ENCODE measurements around the gene ZNF831.

The ZNF831 gene

DNA sequence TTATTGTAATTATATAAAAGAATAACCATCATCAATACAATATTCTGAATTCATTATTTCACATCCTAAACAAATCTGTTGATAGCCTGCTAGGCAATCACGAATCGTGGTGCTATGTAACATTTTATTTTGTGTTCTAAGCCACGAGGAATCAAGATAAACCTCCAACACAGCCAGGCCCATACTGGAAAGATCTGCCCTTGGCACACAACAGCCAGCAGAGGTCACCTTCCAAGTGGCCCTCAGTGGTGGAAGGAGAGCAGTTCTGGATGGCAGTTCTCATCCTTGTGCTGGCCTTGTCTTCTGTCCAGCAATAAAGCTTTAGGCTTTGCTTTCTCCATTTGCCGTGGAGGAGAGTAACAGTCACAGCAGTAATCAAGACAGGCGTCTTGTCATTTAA lies 13.2 kb downstream of the ZNF831 start:
- Histone ChIP-seq H3K9ac (no peak overlapping the region), H3K4me3 (no peak overlapping the region), H3K36me3 (no peaks in the 10 kb centered on the region), H3K4me1 (peaks cover 0 to 19% (median 13%) of the 10 kb centered on the region in 10 experiments; a peak in 15 of 20 replicates), H3K9me3 (replicated peaks in 1 of 11) (peaks cover 0 to 18% (median 0%) of the 10 kb centered on the region in 11 experiments; a peak in 4 of 22 replicates), H4K20me1 (no peaks in the 10 kb centered on the region), H3K27me3 (no peaks in the 10 kb centered on the region), H3K27ac (no peak overlapping the region), H3K4me2 (no peak overlapping the region)
- TF ChIP-seq Cebpa-rat (IDR thresholded peaks at IDR 0.05), result no peak

DNA sequence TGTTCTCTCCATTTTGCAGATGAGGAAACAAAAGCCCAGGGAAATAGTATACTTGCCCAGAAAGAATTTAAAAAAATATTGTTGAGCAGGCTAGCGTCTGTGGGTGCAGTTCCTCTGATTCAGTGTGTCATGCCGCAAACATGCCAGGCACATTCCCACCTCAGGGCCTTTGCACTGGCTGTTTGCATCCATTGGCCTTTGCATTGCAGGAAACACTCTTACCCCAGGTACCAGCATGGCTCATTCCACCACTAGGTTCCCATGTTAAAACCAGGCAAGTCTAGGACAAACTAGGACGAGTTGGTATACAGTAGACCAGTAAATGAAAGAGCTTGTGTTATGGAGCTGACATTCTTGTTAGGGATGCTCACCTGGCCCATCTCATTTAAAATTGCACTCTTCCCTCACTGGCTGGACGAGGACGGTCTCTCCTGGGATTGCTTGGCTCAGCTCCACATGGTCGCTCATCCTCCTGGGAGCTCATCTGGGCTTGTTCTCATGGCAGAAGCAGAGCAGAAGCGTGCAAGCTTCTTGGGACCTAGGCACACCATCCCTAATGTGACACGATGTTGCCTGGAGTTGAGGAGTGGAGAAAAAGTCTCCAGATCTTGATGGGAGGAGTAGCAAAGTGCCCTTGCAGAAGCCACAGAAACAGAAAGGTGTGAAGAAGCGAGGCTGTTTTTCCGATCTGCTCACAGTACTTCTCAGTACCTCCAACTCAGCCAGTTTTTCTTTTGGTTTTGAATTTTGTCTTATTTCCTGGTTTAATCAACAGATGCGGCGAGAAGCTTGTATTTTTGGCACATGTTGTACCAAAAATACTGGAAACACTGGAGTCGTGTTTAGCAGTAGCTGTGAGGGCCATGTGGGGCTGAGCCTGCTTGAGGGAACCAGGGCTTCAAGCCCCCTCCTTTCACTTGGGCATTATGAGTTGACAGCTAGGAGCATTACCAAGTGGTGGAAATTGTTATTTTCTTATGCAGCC lies 13.9 kb downstream of the ZNF831 start:
- Histone ChIP-seq H3K36me3 (no peaks in the 10 kb centered on the region), H3K4me2 (peak overlapping the region in 7 of 11 experiments; percentile 15 to 64 (median 43); a peak in 13 of 22 replicates), H3K9ac (0 out of 22 replicates have a peak overlapping the region, but pooled peaks of 1 of the 11 experiments have one; percentile 25), H3K4me1 (peaks cover 7 to 26% (median 20%) of the 10 kb centered on the region in 10 experiments), H3K9me3 (replicated peaks in 1 of 11) (peaks cover 0 to 18% (median 0%) of the 10 kb centered on the region in 11 experiments; a peak in 4 of 22 replicates), H3K4me3 (no peak overlapping the region), H3K27ac (no peak overlapping the region), H4K20me1 (no peaks in the 10 kb centered on the region), H3K27me3 (no peaks in the 10 kb centered on the region)
- no peak for TF ChIP-seq Cebpa-rat (IDR thresholded peaks at IDR 0.05)

- Histone ChIP-seq H3K4me1 (peaks cover 13 to 34% (median 28%) of the 10 kb centered on the region in 10 experiments), H3K4me3 (no peak overlapping the region), H3K9ac (no peak overlapping the region), H3K27me3 (no peaks in the 10 kb centered on the region), H3K27ac (no peak overlapping the region), H4K20me1 (no peaks in the 10 kb centered on the region), H3K4me2 (peak overlapping the region in 1 of 11 experiments; percentile 34; a peak in 1 of 22 replicates), H3K36me3 (no peaks in the 10 kb centered on the region), H3K9me3 (replicated peaks in 1 of 11) (peaks cover 0 to 18% (median 0%) of the 10 kb centered on the region in 11 experiments; a peak in 4 of 22 replicates)
- TF ChIP-seq Cebpa-rat (IDR thresholded peaks at IDR 0.05), result no peak
These were observed 15.5 kb downstream of the ZNF831 start for GRCh38 chr20:59178983-59179595.

DNA sequence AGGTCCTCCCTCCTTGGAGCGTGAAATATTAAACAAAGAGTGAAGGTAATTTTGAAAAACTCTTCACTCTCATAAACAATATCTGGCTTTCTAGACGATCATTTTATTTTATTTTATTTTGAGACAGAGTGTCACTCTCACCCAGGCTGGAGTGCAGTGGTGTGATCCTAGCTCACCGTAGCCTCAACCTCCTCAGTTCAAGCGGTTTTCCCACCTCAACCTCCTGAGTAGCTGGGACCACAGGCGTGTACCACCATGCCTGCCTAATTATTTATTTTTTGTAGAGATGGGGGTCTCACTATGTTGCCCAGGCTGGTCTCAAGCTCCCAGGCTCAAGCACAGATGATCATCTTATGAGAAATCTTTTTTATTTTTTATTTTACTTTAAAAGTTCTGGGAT lies 16.4 kb downstream of the ZNF831 start:
- Histone ChIP-seq H3K4me1 (peaks cover 17 to 43% (median 35%) of the 10 kb centered on the region in 10 experiments), H3K9me3 (replicated peaks in 1 of 11) (peaks cover 0 to 18% (median 0%) of the 10 kb centered on the region in 11 experiments; a peak in 4 of 22 replicates), H3K4me3 (no peak overlapping the region), H3K36me3 (no peaks in the 10 kb centered on the region), H4K20me1 (no peaks in the 10 kb centered on the region), H3K27me3 (no peaks in the 10 kb centered on the region; a peak in 1 of 22 replicates), H3K4me2 (no peak overlapping the region), H3K9ac (no peak overlapping the region), H3K27ac (no peak overlapping the region)
- no peak for TF ChIP-seq Cebpa-rat (IDR thresholded peaks at IDR 0.05)

- peaks cover 0 to 7% (median 0%) of the 10 kb centered on the region in 11 experiments; a peak in 3 of 22 replicates for H3K27me3 ChIP-seq
- peak overlapping the region; percentile 34 to 78 (median 62) for H3K4me2 ChIP-seq
These were observed 18.3 kb downstream of the ZNF831 start for GRCh38 chr20:59181936-59182335.

DNA sequence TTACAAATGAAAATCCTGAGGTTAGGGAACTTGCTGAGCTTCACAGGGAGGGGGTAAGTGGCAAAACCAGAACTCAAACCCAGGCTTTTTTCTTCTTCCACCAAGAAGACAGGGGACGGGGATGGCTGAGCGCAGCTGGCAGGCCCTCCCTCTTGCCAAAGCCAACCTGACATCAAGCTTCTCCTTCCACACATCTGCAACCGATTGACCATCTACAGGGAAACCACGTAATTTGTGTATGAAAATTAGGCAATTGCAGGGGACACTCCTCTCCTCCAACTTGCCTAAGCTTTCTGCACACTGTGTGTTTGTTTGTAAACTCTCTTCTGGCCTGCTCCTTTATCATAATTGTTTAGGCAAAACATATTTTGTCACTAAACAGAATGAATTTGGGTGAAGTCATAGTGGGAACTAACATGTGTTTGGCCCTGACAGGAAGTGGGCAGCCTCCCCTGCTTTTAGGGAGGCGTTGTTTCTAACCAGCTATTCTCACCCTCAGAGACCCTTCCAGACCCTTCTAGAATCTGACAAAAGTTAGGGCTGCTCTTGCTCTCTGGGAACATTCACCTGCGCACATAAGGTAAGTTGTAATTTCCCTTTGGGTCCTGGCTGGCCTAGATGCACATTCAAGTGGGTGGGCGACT lies 18.9 kb downstream of the ZNF831 start:
- peak overlapping the region in 3 of 11 experiments; percentile 2 to 12 (median 8); a peak in 2 of 22 replicates for H3K9ac ChIP-seq
- peak in 5 of 11 experiments; percentile 33 to 78 (median 57); a peak in 8 of 22 replicates for TF ChIP-seq Cebpa-rat (IDR thresholded peaks at IDR 0.05)
- no peaks in the 10 kb centered on the region for H3K36me3 ChIP-seq
- H3K9me3 ChIP-seq (replicated peaks in 1 of 11), result peaks cover 0 to 13% (median 0%) of the 10 kb centered on the region in 11 experiments; a peak in 4 of 22 replicates
- H3K27me3 ChIP-seq, result peaks cover 0 to 7% (median 0%) of the 10 kb centered on the region in 11 experiments; a peak in 3 of 22 replicates
- H3K27ac ChIP-seq, result peak overlapping the region in 6 of 11 experiments; percentile 8 to 61 (median 49); a peak in 9 of 22 replicates
- no peak overlapping the region for H3K4me3 ChIP-seq
- peaks cover 24 to 56% (median 48%) of the 10 kb centered on the region in 10 experiments for H3K4me1 ChIP-seq
- peak overlapping the region; percentile 34 to 78 (median 62) for H3K4me2 ChIP-seq
- H4K20me1 ChIP-seq, result no peaks in the 10 kb centered on the region; a peak in 1 of 22 replicates

More at GRCh38 chr20:59181936-59182335, 18.3 kb downstream of the ZNF831 start:
- TF ChIP-seq Cebpa-rat (IDR thresholded peaks at IDR 0.05), result no peak
- H3K9me3 ChIP-seq (replicated peaks in 1 of 11), result peaks cover 0 to 18% (median 0%) of the 10 kb centered on the region in 11 experiments; a peak in 4 of 22 replicates
- no peak overlapping the region for H3K4me3 ChIP-seq
- H3K4me1 ChIP-seq, result peaks cover 24 to 59% (median 49%) of the 10 kb centered on the region in 10 experiments
- H3K9ac ChIP-seq, result 0 out of 22 replicates have a peak overlapping the region, but pooled peaks of 1 of the 11 experiments have one; percentile 12
- H3K27ac ChIP-seq, result peak overlapping the region in 5 of 11 experiments; percentile 5 to 53 (median 49); a peak in 9 of 22 replicates
- H3K36me3 ChIP-seq, result no peaks in the 10 kb centered on the region
- H4K20me1 ChIP-seq, result no peaks in the 10 kb centered on the region; a peak in 1 of 22 replicates

GRCh38 chr20:59183751-59184150 lies 20.1 kb downstream of the ZNF831 start:
- Histone ChIP-seq H3K9me3 (replicated peaks in 1 of 11) (peaks cover 0 to 11% (median 0%) of the 10 kb centered on the region in 11 experiments; a peak in 4 of 22 replicates), H3K4me2 (peak overlapping the region in 2 of 11 experiments; percentile 6 to 87; a peak in 3 of 22 replicates), H3K9ac (no peak overlapping the region), H3K27ac (no peak overlapping the region), H3K4me3 (no peak overlapping the region), H4K20me1 (no peaks in the 10 kb centered on the region; a peak in 1 of 22 replicates), H3K27me3 (peaks cover 0 to 7% (median 0%) of the 10 kb centered on the region in 11 experiments; a peak in 3 of 22 replicates), H3K36me3 (no peaks in the 10 kb centered on the region), H3K4me1 (peaks cover 24 to 45% (median 38%) of the 10 kb centered on the region in 10 experiments)
- TF ChIP-seq Cebpa-rat (IDR thresholded peaks at IDR 0.05), result no peak

DNA sequence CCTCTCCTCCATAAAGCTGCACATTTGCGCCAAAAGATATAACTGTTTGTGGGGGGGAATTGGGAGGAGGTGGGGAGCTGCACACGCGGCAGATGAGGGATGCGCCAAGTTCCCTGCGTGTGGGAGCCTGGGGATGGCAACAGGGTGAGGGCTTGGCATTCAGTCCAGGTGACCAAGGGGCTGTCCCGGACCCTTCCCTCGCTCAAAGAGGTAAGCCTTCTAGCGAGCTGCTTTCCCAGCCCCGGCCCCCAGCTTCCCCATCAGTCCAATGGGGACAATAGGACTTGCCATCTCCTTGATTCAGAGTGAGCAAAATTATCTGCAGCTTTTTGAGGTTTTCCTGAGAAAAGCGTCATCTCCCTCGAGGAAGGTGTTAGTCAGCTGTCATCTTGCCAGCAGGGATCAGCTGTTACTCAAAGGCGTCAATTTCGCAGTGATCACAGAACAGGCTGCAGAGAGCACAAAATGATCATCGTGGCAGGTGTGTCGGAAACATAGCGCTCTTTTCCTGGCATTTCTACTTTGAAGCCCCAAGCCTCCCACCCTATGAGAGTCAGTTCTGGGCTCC lies 21.3 kb downstream of the ZNF831 start:
- H3K4me2 ChIP-seq, result peak overlapping the region; percentile 14 to 87 (median 66); a peak in 21 of 22 replicates
- TF ChIP-seq Cebpa-rat (IDR thresholded peaks at IDR 0.05), result no peak

More for the DNA sequence above, 21.3 kb downstream of the ZNF831 start:
- no peaks in the 10 kb centered on the region for H3K36me3 ChIP-seq
- H3K4me1 ChIP-seq, result peaks cover 24 to 45% (median 37%) of the 10 kb centered on the region in 10 experiments
- peaks cover 0 to 11% (median 0%) of the 10 kb centered on the region in 11 experiments; a peak in 4 of 22 replicates for H3K9me3 ChIP-seq (replicated peaks in 1 of 11)
- no peak overlapping the region for H3K4me3 ChIP-seq
- no peak overlapping the region; a peak in 2 of 22 replicates for H3K9ac ChIP-seq
- no peak overlapping the region for H3K27ac ChIP-seq
- peaks cover 0 to 7% (median 0%) of the 10 kb centered on the region in 11 experiments; a peak in 3 of 22 replicates for H3K27me3 ChIP-seq
- H4K20me1 ChIP-seq, result no peaks in the 10 kb centered on the region; a peak in 1 of 22 replicates
